Adrenal gland (tissue), 12 donors: ENCODE data around the gene TNFAIP8L1. TPM values are rescaled to one million over a fixed set of nuclear protein-coding genes. Genes with fewer than 3 reads are reported as not detected.
A peak's percentile ranks its signal among the peaks of the same experiment; 100 is the strongest.

Source experiments
- DNase-seq, 7 donors: peaks; one replicate each; pipeline ENCODE4 v3.0.0-alpha.2; 2019 to 2020
- H3K27ac ChIP-seq, 5 donors: fragments of 200-600 bp; sonication (generic) in 4 of 5; 1 replicate in 3 of 5; 2 replicates in 2 of 5; pipeline versions ENCODE4 v1.5.1 to v1.8.0; 2016 to 2020; ENCODE audit warnings: mild to moderate bottlenecking in 1 of 5
- H3K27me3 ChIP-seq: fragments of 200-600 bp; 2 replicates; pipeline ENCODE4 v1.8.0; 2021
- H3K36me3 ChIP-seq, 2 donors: fragments of 200-600 bp; replicated peaks in 1 of 2; 1 replicate in 1 of 2; 2 replicates in 1 of 2; pipeline versions ENCODE4 v1.5.1 to v1.8.0; 2018 to 2022
- H3K4me1 ChIP-seq, 2 donors: fragments of 200-600 bp; replicated peaks in 1 of 2; 1 replicate in 1 of 2; 2 replicates in 1 of 2; pipeline versions ENCODE4 v1.5.1 to v1.8.0; 2018 to 2021
- H3K4me3 ChIP-seq, 4 donors: fragments of 200-600 bp; sonication (generic) in 3 of 4; one replicate each; pipeline ENCODE4 v1.5.1; 2016 to 2018
- H3K9me3 ChIP-seq, 3 donors: fragments of 200-600 bp; sonication (generic) in 1 of 3; replicated peaks in 1 of 3; 1 replicate in 2 of 3; 2 replicates in 1 of 3; pipeline versions ENCODE4 v1.5.1 to v1.8.0; 2016 to 2021
- CTCF ChIP-seq, 6 experiments: fragments of 450-650 bp in 4 of 6; fragments of 200-600 bp in 2 of 6; sonication (generic) in 1 of 6; IDR thresholded peaks; 1 replicate in 5 of 6; 2 replicates in 1 of 6; pipeline versions ENCODE4 v1.5.1 to v1.8.0; 2016 to 2021; ENCODE audit warnings: antibody characterized with exemption in 6 of 6, mild to moderate bottlenecking in 2 of 6, moderate library complexity in 1 of 6
- POLR2A ChIP-seq, 2 donors: fragments of 450-650 bp; IDR thresholded peaks; one replicate each; pipeline ENCODE4 v1.6.1; 2017; ENCODE audit warnings: antibody characterized with exemption in 2 of 2, mild to moderate bottlenecking in 2 of 2, moderate library complexity in 1 of 2
- WGBS, 4 donors: extraction: QIAGEN DNeasy Blood & Tissue Kit in 2 of 4; methylation state at CpG; one replicate each; pipeline versions ENCODE4 v1.1.5 to v1.1.7; 2013 to 2017; 5-methylcytosine and 5-hydroxymethylcytosine counted together
- intact Hi-C, 2 donors: fragments of 100-400 bp; cut with DNase I; formaldehyde crosslinking; loops; one replicate each; pipeline versions ENCODE4 v1.14.1 to v1.15.0; 2022 to 2023
- polyA plus RNA-seq, 3 donors: library from polyadenylated mRNA; stranded (reverse); fragments of 200-250 nt in 2 of 3; fragments of 350-450 nt in 1 of 3; fragmentation: Illumina TruSeq in 1 of 3; extraction: RNeasy Lipid Tissue Mini Kit (QIAGEN cat#74804) in 1 of 3; gene quantifications; one replicate each; pipeline ENCODE4 v1.2.3, GENCODE V29; 2013 to 2014
- total RNA-seq, 9 donors: library from RNA; depleted of rRNA in 4 of 9; stranded (reverse); fragments of >200 nt in 4 of 9; fragments of 120-200 nt in 1 of 9; fragmentation: NEBNext Ultra II Directional in 1 of 9; extraction: Animal tissue kit (Norgen Biotek cat#: 25700) in 1 of 9; gene quantifications; one replicate each; pipeline versions ENCODE4 v1.1.0 to v1.2.4, GENCODE V29; 2013 to 2023
- donor health status: healthy with polysubstance abuse.
- donor health status: Bipolar disorder and iron deficiency.
- donor health status: DM: yes; HTN: yes; CAD: no.
- donor health status: DM: no; HTN: no; CAD: no.
- donor health status: DM: no; HTN: no; CAD: no.
- donor health status: DM: yes; HTN: yes; CAD: no.

The TNFAIP8L1 gene
- total and polyA plus RNA-seq, 12 donors, result 2.6 to 13.8 (median 5.5) TPM

- H3K27ac ChIP-seq, result peak overlapping the region in 2 of 5 donors; percentile 30 to 34
- 76 to 81% (median 79%) methylated on average over 10 to 13 of the region's 13 CpGs for WGBS, 4 donors
- H3K4me3 ChIP-seq, result no peak overlapping the region
- no peak for TF ChIP-seq CTCF (IDR thresholded peaks at IDR 0.05)
- no peak for TF ChIP-seq POLR2A (IDR thresholded peaks at IDR 0.05)
- peaks cover 0 to 89% of the 10 kb centered on the region in 2 donors for H3K36me3 ChIP-seq
- no peaks in the 10 kb centered on the region for H3K9me3 ChIP-seq
- DNase-seq, result no peak
- H3K4me1 ChIP-seq, result no peaks in the 10 kb centered on the region
- intact Hi-C loops, result no loop called here
- no peaks in the 10 kb centered on the region for H3K27me3 ChIP-seq
Measured at GRCh38 chr19:4690361-4690760, 51.0 kb downstream of the TNFAIP8L1 start.

GRCh38 chr19:4691373-4691772 lies 52.1 kb downstream of the TNFAIP8L1 start:
- no peaks in the 10 kb centered on the region for H3K4me1 ChIP-seq
- peak in 6 of 7 donors; percentile 47 to 77 (median 62) for DNase-seq
- no peaks in the 10 kb centered on the region for H3K27me3 ChIP-seq
- TF ChIP-seq CTCF (IDR thresholded peaks at IDR 0.05), result no peak
- no peak for TF ChIP-seq POLR2A (IDR thresholded peaks at IDR 0.05)
- H3K4me3 ChIP-seq, result no peak overlapping the region
- H3K36me3 ChIP-seq, result peaks cover 0 to 90% of the 10 kb centered on the region in 2 donors
- intact Hi-C loops, result no loop called here
- H3K27ac ChIP-seq, result peak overlapping the region in 2 of 5 donors; percentile 30 to 52
- 77 to 89% (median 83%) methylated on average over 9 of the region's 9 CpGs for WGBS, 4 donors
- no peaks in the 10 kb centered on the region for H3K9me3 ChIP-seq

- H3K27me3 ChIP-seq, result no peaks in the 10 kb centered on the region
- intact Hi-C loops, result no loop called here
- no peak for TF ChIP-seq POLR2A (IDR thresholded peaks at IDR 0.05)
- no peak for TF ChIP-seq CTCF (IDR thresholded peaks at IDR 0.05)
- H3K9me3 ChIP-seq, result no peaks in the 10 kb centered on the region
- H3K4me3 ChIP-seq, result no peak overlapping the region
- no peaks in the 10 kb centered on the region for H3K4me1 ChIP-seq
- peaks cover 0 to 91% of the 10 kb centered on the region in 2 donors for H3K36me3 ChIP-seq
- 90 to 92% (median 91%) methylated on average over 24 to 27 of the region's 27 CpGs for WGBS, 4 donors
- DNase-seq, result no peak
- H3K27ac ChIP-seq, result peak overlapping the region in 1 of 5 donors; percentile 71
Measured at GRCh38 chr19:4692251-4693077, 53.1 kb downstream of the TNFAIP8L1 start.

GRCh38 chr19:4693078-4693350 lies 53.7 kb downstream of the TNFAIP8L1 start:
- Histone ChIP-seq H3K27me3 (no peaks in the 10 kb centered on the region), H3K9me3 (no peaks in the 10 kb centered on the region), H3K36me3 (peaks cover 0 to 91% of the 10 kb centered on the region in 2 donors), H3K27ac (peak overlapping the region in 2 of 5 donors; percentile 58 to 71), H3K4me1 (no peaks in the 10 kb centered on the region), H3K4me3 (no peak overlapping the region)
- DNase-seq, result no peak
- intact Hi-C loops, result no loop called here
- TF ChIP-seq POLR2A (IDR thresholded peaks at IDR 0.05) (no peak), CTCF (IDR thresholded peaks at IDR 0.05) (no peak)
- 91 to 100% (median 96%) methylated on average over 2 to 7 of the region's 7 CpGs for WGBS, 4 donors
